AG10803 (cell line): ENCODE data around the gene PLA2G4B.

Source experiments
- DNase-seq: peaks from one replicate; pipeline ENCODE4 v3.0.0; 2010; ENCODE audit warnings: low read depth
- H3K4me3 ChIP-seq: 2 replicates; pipeline ENCODE4 v1.5.1; 2011; ENCODE audit warnings: mild to moderate bottlenecking, low read length, control low read depth
- CTCF ChIP-seq: conservative IDR thresholded peaks from 2 replicates; pipeline ENCODE4 v1.5.1; 2011; ENCODE audit warnings: mild to moderate bottlenecking, low read length, control low read depth, inconsistent platforms

The PLA2G4B gene

GRCh38 chr15:41869770-41870688 lies 31.4 kb downstream of the PLA2G4B start:
- H3K4me3 ChIP-seq, result no peak overlapping the region
- no peak for TF ChIP-seq CTCF
- DNase-seq, result no peak

- no peak for DNase-seq
- H3K4me3 ChIP-seq, result no peak overlapping the region
- TF ChIP-seq CTCF, result no peak
Measured at GRCh38 chr15:41870689-41871081, 32.0 kb downstream of the PLA2G4B start.

GRCh38 chr15:41871175-41871905 lies 32.7 kb downstream of the PLA2G4B start:
- H3K4me3 ChIP-seq, result no peak overlapping the region
- DNase-seq, result no peak
- no peak for TF ChIP-seq CTCF

GRCh38 chr15:41872166-41872747 lies 33.6 kb downstream of the PLA2G4B start:
- no peak for DNase-seq
- no peak overlapping the region for H3K4me3 ChIP-seq
- TF ChIP-seq CTCF, result no peak

GRCh38 chr15:41873711-41874110 lies 35.1 kb downstream of the PLA2G4B start:
- TF ChIP-seq CTCF, result no peak
- H3K4me3 ChIP-seq, result no peak overlapping the region
- no peak for DNase-seq

- no peak overlapping the region for H3K4me3 ChIP-seq
- DNase-seq, result no peak
- TF ChIP-seq CTCF, result no peak
Measured at GRCh38 chr15:41874736-41875135, 36.1 kb downstream of the PLA2G4B start.
